GM11168 (cell line): ENCODE data around the gene TM9SF4.
"Not testable (repeated sequence)": the region's sequence is repeated elsewhere in the genome, so short reads cannot be mapped to it uniquely, and the experiment has no call there.

ENCODE experiments used
- in situ Hi-C: fragments of 300-500 bp; cut with MboI; formaldehyde crosslinking; loops from one replicate; pipeline ENCODE4 v1.12.0; 2022; ENCODE audit warnings: low sequenced_read_pairs; ENCODE audit not compliant: unreplicated experiment

TM9SF4 gene

DNA sequence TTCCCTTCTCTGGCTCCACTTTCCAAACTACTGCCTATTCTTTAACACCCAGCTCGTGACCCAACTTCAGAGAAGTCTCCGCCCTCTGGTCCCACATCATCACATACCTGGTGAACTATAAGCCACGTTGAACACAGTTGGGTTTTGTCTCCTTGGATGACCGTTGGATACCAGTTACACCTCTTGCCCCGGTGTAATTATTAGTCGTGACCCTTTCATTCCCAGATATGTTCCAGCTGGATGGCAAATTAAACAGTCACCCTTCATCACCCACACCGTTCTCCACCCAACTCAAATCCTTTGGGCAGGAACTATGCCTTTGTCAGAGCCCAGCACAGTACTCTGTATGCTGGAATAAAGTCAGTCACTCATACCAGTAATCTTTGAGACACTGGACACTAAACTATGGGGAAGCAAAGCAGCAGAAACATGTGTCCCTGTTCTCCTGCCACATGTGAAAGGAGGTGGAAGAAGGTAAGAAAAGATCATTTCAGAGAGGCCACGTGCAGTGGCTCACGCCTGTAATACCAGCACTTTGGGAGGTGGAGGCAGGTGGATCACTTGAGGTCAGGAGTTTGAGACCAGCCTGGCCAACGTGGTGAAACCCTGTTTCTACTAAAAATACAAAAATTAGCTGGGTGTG is 75.6 kb downstream of the TM9SF4 start:
- in situ Hi-C loops, result no loop called here

DNA sequence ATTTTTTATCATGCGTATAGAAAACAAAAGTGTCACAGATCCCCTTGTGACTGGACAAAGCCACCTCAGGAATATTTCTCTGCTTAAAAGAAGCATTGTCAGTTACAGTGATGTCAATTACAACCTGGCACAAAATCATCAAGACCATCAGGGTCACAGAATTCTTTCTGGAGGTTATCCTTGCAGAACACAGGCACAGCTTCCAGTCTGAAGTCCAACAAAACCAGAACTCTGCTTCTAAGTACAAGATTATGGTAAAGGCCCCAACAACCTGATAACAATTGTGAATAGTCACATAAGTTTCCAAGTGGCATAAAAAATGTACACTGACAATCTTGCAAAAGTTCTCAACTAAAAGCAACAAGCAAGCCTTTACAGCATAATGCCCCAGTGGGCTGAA is 77.0 kb downstream of the TM9SF4 start:
- in situ Hi-C loops, result no loop called here

DNA sequence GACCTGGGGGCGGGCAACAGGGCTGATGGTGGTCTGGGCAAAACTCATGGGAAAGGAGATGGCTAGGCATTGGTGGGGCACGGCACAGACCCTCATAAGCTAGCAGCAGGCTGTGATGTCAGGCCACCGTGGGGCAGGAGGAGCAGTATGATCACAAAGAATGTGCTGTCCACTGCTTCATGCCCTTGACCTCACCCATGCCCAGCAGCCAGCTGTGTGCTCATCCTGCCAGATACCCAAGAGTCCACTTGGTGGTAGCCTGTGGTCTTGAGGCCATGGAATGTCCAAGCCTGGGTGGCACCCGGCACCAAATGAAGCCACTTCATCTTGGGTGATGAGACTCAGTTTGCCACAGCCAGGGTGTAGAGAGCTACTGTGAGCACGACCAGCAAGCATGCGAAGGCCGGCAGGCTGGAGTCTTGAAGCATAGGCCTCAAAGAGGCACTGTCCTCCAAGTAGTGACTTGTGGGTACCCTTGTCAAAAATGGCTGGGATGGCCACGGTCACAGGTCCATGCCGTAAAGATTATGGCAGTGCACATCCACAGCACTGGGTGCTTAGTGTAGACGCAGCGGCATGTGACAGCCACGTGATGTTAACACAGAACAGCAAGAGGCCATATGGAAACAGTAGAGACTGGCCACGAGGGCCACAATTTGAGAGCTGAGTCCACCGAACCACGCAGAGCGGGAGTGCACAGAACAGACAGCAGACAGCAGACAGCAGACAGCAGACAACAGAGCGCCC is 79.0 kb downstream of the TM9SF4 start:
- in situ Hi-C loops, result no loop called here

DNA sequence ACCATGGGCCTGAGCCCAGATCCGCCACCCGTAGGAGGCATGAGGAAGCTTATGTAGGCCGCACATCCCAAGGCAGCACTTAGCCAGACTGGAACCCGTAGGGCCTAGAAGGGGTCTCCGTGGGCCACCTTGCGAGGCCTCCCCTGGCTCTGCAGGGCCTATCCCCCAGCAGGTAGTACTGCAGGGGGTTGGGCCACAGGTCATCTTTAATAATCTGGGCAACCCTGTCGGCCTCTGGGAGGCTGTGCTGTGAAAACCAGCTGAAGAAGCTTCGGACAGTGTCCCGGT is 79.6 kb downstream of the TM9SF4 start:
- in situ Hi-C loops, result no loop called here

DNA sequence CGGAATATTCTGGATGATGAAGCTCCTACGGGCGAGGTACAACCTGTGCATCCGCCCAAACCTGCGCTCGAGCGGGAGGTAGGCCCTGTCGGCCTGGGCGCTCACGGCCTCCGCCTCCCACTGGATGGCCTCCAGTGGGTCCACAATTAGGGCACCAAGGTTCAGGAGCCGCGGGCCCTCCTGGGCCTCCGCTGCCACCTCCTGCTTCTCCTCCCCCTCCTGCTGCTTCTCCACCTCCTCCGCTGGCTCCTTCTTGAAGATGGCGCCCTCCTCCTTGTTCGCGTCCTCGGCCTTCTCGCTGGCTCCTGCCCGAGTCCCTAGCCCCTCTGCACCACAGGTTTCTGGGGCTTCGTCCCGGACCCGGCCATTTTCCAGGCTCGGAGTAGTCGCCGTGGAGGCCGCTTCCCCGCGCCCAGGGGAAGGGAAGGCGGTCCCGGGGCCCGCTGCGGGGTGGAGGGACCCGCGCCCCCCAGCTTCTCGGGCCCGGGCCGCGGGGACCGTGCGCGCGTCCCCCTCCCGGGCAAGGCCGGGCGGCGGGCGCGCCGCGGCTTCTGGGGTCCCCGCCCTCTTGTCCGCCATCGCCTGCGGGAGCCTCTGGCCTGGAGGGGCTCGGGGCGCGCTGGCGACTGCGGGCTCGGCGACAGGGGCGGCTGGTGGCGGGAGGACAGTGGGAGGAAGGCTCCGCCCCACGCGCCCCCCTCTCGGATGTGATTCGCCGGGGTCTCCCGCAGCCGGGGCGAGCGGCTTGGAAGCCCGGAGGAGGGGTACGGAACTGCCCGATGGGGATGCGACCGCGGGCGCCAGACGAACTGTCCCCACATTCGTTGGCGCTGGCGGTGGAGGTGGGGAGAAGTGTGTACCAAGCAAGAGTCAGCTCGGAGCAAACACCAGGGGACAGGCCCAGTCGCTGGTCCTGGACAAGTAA is 80.4 kb downstream of the TM9SF4 start:
- in situ Hi-C loops, result no loop called here

GRCh38 chr20:32190616-32191415 is 81.3 kb downstream of the TM9SF4 start:
- in situ Hi-C loops, result no loop called here

GRCh38 chr20:32191422-32191821 is 81.9 kb downstream of the TM9SF4 start:
- in situ Hi-C loops, result no loop called here

- in situ Hi-C loops, result no loop called here
These were observed 82.4 kb downstream of the TM9SF4 start for GRCh38 chr20:32191873-32192272.

DNA sequence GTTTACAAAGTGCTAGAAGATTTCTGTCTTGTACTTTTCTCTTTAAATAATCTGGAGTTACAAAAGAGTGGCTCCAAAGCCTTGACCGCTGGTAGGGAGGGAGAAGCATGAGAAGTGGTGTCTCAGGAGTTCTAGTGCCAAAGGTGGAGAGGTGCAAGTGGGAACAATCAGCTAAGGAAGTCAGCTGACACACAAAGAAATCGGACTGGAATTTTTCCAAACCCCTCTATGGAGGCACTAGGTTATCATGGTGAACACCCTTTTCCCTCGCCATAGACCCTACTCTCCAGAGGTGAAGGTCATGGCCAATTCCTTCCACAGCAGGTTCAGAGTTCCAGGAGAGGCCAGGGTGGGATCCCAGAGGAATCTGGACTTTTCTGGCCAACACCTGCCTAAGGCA is 83.2 kb downstream of the TM9SF4 start:
- in situ Hi-C loops, result no loop called here

DNA sequence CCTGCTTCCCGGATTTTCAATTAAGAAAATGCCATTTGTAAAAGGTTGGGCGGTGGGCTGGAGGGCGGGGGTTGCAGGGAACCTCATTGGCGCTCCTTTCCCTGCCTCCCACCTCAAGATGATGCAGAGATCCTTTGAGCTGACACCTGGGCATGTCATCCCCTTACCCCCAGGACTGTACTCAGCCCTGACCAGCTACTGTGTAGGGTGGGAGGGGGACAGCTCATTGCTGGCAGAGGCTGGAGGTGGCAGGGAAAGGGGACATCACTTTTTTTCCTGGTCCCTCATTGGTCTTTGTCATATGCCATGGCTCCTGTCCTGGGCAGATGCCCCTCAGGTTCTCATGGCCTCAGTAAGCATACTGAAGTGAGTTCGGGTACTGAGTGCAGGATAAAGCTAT is 83.8 kb downstream of the TM9SF4 start:
- in situ Hi-C loops, result not testable (repeated sequence)

DNA sequence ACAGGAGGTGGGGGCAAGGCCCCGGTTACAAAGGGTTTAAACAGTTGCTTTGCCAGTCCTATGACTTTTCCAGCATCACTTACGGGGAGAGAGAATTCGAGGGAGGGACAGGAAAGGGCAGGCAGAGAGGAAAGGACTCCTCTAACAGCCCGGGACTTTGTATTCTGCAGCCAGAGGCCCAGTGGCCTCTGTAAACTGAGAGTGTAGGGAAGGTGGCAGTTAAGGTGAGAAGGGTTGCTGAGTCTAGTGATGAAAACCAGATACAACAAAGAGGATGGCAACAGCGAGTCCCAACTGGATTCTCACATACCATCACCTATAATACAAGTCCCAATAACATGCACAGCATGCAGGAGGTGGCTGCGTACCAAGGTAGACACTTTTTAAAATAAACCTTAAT is 84.5 kb downstream of the TM9SF4 start:
- in situ Hi-C loops, result no loop called here

GRCh38 chr20:32195581-32195980 is 86.1 kb downstream of the TM9SF4 start:
- in situ Hi-C loops, result no loop called here

DNA sequence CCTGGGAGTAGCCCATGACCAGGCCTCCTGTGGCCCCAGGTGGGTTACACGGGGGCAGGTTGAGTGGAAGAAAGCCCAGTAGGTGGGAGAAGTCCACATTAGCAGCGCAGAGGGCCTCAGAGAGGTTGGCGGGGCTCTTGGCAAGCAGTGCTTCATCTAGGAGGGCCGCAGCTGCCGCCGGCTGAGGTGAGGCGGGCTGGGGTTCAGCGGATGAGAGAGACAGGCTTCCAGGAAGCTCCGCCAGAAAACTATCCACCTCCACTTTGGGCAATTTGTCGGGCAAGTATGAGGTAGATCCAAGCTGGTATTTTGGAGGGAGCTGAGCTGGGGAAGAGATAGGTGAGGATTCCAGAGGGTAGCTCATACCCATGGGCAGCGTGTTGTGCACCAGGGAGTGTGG is 87.1 kb downstream of the TM9SF4 start:
- in situ Hi-C loops, result not testable (repeated sequence)

- in situ Hi-C loops, result not testable (repeated sequence)
These were observed 87.6 kb downstream of the TM9SF4 start for GRCh38 chr20:32197136-32197535.

DNA sequence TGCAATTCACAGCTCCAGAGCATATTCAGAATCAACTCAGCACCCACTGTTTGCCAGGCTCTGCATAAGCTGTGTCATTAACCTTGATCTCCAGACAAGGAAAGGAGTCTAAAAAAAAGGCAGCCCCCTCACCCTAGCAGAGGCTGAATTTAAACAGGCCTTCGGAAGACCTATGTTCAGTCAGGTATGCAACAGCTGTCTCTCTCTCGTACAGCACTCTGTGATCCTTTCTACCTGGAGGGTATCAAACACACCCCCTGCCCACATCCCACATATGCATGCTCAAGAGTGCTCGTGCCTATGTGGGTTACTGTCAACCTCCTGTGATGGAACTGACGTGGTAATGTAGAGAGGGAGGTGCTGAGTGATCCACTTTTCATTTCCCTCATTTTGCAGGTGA is 89.5 kb downstream of the TM9SF4 start:
- in situ Hi-C loops, result no loop called here

- in situ Hi-C loops, result no loop called here
These were observed 91.9 kb downstream of the TM9SF4 start for GRCh38 chr20:32201296-32201976.

DNA sequence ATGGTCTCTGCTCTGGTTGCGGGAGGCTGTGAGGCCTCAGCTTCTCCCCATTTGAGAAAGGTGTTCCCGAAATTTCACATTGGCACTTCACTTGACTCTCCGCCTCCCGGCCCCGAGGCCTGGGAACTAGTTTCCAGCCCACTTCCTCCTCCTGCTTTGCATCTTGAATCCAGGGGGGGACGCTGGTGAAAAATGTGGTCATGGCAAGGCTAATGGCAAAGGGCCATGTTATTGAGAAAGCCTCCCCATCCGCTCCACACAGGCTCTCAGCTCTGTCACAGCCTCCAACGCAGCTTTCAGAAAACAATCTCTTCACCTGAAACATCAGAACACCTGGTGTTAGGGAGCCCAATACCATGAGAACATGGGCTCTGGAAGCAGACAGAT is 92.5 kb downstream of the TM9SF4 start:
- in situ Hi-C loops, result no loop called here

DNA sequence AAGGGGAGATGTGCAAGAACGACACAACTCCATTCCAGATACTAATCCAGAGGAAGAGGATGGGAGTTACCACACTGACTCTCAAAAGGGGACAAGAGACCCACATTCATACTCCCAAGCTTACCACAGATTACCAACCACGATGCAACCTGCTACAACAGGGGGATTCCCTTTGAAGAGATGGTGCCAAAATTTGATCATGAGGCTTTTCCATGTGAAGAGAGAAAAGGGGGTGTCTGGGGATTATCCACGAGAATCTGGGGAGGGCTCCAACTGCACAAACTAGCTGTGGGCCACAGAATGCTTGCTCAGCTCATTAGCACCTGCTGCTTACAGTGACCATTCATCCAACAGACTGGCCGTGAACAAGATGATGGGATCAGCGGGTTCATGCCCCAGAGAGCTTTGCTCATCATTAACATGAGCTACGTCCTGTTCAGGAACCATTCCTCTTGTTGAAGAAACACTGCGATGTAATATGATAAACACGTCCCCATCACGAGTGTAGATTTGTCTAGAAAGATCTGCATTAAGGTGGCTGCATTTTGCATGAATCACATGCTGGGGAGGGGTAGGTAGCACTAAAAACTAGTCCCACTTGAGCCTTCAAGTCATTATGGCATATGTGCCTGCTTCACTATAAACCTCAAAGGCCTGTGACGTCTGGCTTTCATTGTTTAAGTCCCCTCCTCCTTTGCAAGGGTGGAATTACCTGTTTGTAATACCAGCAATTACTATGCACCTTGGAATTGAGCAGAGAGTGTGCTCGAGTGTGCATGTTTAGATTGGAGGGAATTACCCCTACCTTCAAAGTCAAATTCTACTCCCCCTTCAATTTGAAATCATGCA is 94.1 kb downstream of the TM9SF4 start:
- in situ Hi-C loops, result no loop called here
